HepG2 (cell line): ENCODE results near the gene BTG3. TPM values are rescaled to one million over a fixed set of nuclear protein-coding genes. Genes with fewer than 3 reads are reported as not detected.

Experiments used
- ATAC-seq: fragments of 200-7000 bp; cut with Tn5 transposase; 3 replicates; pipeline ENCODE4 v1.9.1; 2020; ENCODE audit warnings: mild to moderate bottlenecking, moderate library complexity
- BruUV-seq: library from RNA; stranded (reverse); fragments of 400-500 nt; replicated peaks from 2 replicates; lab custom pipeline; 2021; lab: Mats Ljungman, UMichigan
- CTCF ChIA-PET: fragments of 300-600 bp; formaldehyde crosslinking; extraction: SDS; loops from one replicate; lab custom pipeline; 2021; ENCODE audit warnings: low total read pairs, inconsistent platforms, low intra/inter-chr PET ratio; lab: Yijun Ruan, JAX
- POLR2A ChIA-PET: fragments of 350-600 bp; sonication (Branson Sonifier 250); formaldehyde crosslinking; loops from one replicate; lab custom pipeline; 2020; ENCODE audit warnings: antibody characterized with exemption, inconsistent platforms; lab: Yijun Ruan, JAX
- DNase-seq: peaks from one replicate; pipeline ENCODE4 v3.0.0-alpha.2; 2015; ENCODE audit warnings: low spot score
- FAIRE-seq: peaks from 3 replicates; lab custom pipeline; 2011; peaks lifted over from hg19 to GRCh38; lab: Jason Lieb, UNC
- H2AFZ ChIP-seq: one replicate; pipeline ENCODE4 v1.6.1; 2011; ENCODE audit warnings: low read length, inconsistent platforms
- H3K27ac ChIP-seq: fragments of 300-600 bp; 3 replicates; pipeline ENCODE4 v1.8.0; 2011; ENCODE audit warnings: mixed run types, mild to moderate bottlenecking, mixed read lengths, low read length, inconsistent platforms; ENCODE audit not compliant: insufficient read depth; ENCODE audit errors: extremely low read length
- H3K27me3 ChIP-seq, 2 experiments: fragments of 200-600 bp in 1 of 2; 2 replicates in 1 of 2; 3 replicates in 1 of 2; pipeline versions ENCODE4 v1.6.0 to v1.8.0; 2011; ENCODE audit warnings: low read length in 2 of 2, mild to moderate bottlenecking in 2 of 2, moderate library complexity in 2 of 2, inconsistent platforms in 1 of 2; ENCODE audit not compliant: insufficient read depth in 2 of 2, control insufficient read depth in 1 of 2
- H3K36me3 ChIP-seq, 2 experiments: fragments of 200-600 bp in 1 of 2; replicated peaks in 1 of 2; 2 replicates in 1 of 2; 3 replicates in 1 of 2; pipeline versions ENCODE4 v1.5.1 to v1.8.0; 2011; ENCODE audit warnings: low read length in 2 of 2, inconsistent platforms in 1 of 2; ENCODE audit not compliant: insufficient read depth in 2 of 2, control insufficient read depth in 1 of 2
- H3K4me1 ChIP-seq: 2 replicates; pipeline ENCODE4 v1.5.1; 2012; ENCODE audit warnings: low read length, inconsistent platforms; ENCODE audit not compliant: insufficient read depth
- H3K4me2 ChIP-seq: 2 replicates; pipeline ENCODE4 v1.6.0; 2011; ENCODE audit warnings: low read depth, low read length, inconsistent platforms
- H3K4me3 ChIP-seq, 3 experiments: fragments of 200-600 bp in 1 of 3; sonication (generic), shearing (Covaris generic) in 1 of 3; replicated peaks in 1 of 3; 2 replicates each; pipeline ENCODE4 v1.5.1; 2011 to 2016; ENCODE audit warnings: low read length in 3 of 3, inconsistent platforms in 2 of 3, low read depth in 2 of 3, mild to moderate bottlenecking in 2 of 3, control low read depth in 1 of 3, mixed read lengths in 1 of 3; ENCODE audit not compliant: insufficient read depth in 1 of 3
- H3K79me2 ChIP-seq: one replicate; pipeline ENCODE4 v1.6.1; 2011; ENCODE audit warnings: low read length, inconsistent platforms; ENCODE audit not compliant: insufficient read depth
- H3K9ac ChIP-seq: 2 replicates; pipeline ENCODE4 v1.6.0; 2011; ENCODE audit warnings: mild to moderate bottlenecking, low read depth, low read length, inconsistent platforms; ENCODE audit not compliant: insufficient read depth
- H3K9me3 ChIP-seq: 2 replicates; pipeline ENCODE4 v1.5.1; 2012; ENCODE audit warnings: mild to moderate bottlenecking, low read length
- H4K20me1 ChIP-seq: 2 replicates; pipeline ENCODE4 v1.6.0; 2011; ENCODE audit warnings: inconsistent platforms, mild to moderate bottlenecking, low read length, moderate library complexity; ENCODE audit not compliant: insufficient read depth
- CREM ChIP-seq, 2 experiments: sonication (generic) in 1 of 2; formaldehyde crosslinking in 1 of 2; IDR thresholded peaks; 2 replicates each; pipeline versions ENCODE4 v1.4.0 to v1.6.1; 2016 to 2020; ENCODE audit warnings: antibody characterized with exemption in 1 of 2, mild to moderate bottlenecking in 1 of 2, missing genetic modification reagents in 1 of 2
- FUBP1 ChIP-seq: sonication (generic); formaldehyde crosslinking; IDR thresholded peaks from 2 replicates; pipeline ENCODE4 v1.5.1; 2020; ENCODE audit warnings: missing genetic modification reagents, mild to moderate bottlenecking, borderline replicate concordance
- HES4 ChIP-seq: sonication (generic); formaldehyde crosslinking; IDR thresholded peaks from 2 replicates; pipeline ENCODE4 v1.9.0; 2021; ENCODE audit warnings: mild to moderate bottlenecking, missing genetic modification reagents, borderline replicate concordance
- HMGA1 ChIP-seq: sonication (generic); formaldehyde crosslinking; conservative IDR thresholded peaks from 2 replicates; pipeline ENCODE4 v1.4.0; 2020; ENCODE audit warnings: missing genetic modification reagents
- MAF1 ChIP-seq: sonication (generic); formaldehyde crosslinking; IDR thresholded peaks from 2 replicates; pipeline ENCODE4 v1.5.0; 2020; ENCODE audit warnings: missing genetic modification reagents, borderline replicate concordance
- MAFF ChIP-seq: IDR thresholded peaks from 2 replicates; pipeline ENCODE4 v1.6.1; 2011; ENCODE audit warnings: low read depth, low read length, improper control_type of control experiment
- MAFK ChIP-seq, 2 experiments: IDR thresholded peaks in 1 of 2; conservative IDR thresholded peaks in 1 of 2; 2 replicates each; pipeline ENCODE4 v1.6.1; 2011; ENCODE audit warnings: improper control_type of control experiment in 2 of 2, low read length in 2 of 2
- SMC3 ChIP-seq: IDR thresholded peaks from 2 replicates; pipeline ENCODE4 v1.6.1; 2011; ENCODE audit warnings: low read length, improper control_type of control experiment
- SMYD3 ChIP-seq: sonication (generic); formaldehyde crosslinking; IDR thresholded peaks from 2 replicates; pipeline ENCODE4 v1.8.1; 2023; ENCODE audit warnings: mild to moderate bottlenecking, missing genetic modification reagents
- ZNF17 ChIP-seq: sonication (generic); formaldehyde crosslinking; IDR thresholded peaks from 2 replicates; pipeline ENCODE4 v1.5.0; 2020; ENCODE audit warnings: mild to moderate bottlenecking, missing genetic modification reagents
- ZNF34 ChIP-seq: sonication (generic); formaldehyde crosslinking; IDR thresholded peaks from 2 replicates; pipeline ENCODE4 v1.4.0; 2020; ENCODE audit warnings: mild to moderate bottlenecking, missing genetic modification reagents, borderline replicate concordance
- ZNF468 ChIP-seq: sonication (generic); formaldehyde crosslinking; IDR thresholded peaks from 2 replicates; pipeline ENCODE4 v1.8.0; 2022; ENCODE audit warnings: mild to moderate bottlenecking, moderate library complexity, missing genetic modification reagents
- ZNF569 ChIP-seq: sonication (generic); formaldehyde crosslinking; IDR thresholded peaks from 2 replicates; pipeline ENCODE4 v1.5.0; 2020; ENCODE audit warnings: mild to moderate bottlenecking, missing genetic modification reagents, moderate library complexity, borderline replicate concordance
- WGBS: methylation state at CpG from one replicate; pipeline ENCODE4 v1.1.6; 2017; ENCODE audit warnings: low lambda C conversion rate; 5-methylcytosine and 5-hydroxymethylcytosine counted together
- in situ Hi-C: cut with HindIII; loops from 2 replicates; pipeline ENCODE4 v1.10.0; 2017; ENCODE audit warnings: low pct_unique_long_range_greater_than_20kb; ENCODE audit not compliant: extremely low pct_ligation_motif_present
- intact Hi-C: fragments of 100-400 bp; cut with micrococcal nuclease; formaldehyde crosslinking; loops from one replicate; pipeline ENCODE4 v1.10.0; 2022; ENCODE audit not compliant: unreplicated experiment
- polyA plus RNA-seq, 8 experiments: library from polyadenylated mRNA; depleted of rRNA in 3 of 8; stranded (reverse) in 7 of 8; unstranded in 1 of 8; fragments of >200 nt; fragmentation: Illumina TruSeq in 4 of 8; extraction: Trizol in 4 of 8; gene quantifications; 2 replicates each; pipeline versions ENCODE4 v1.2.1 to v1.2.3, GENCODE V29; 2011 to 2016; ENCODE audit warnings: low read depth in 4 of 8, missing spikeins in 1 of 8, mixed read lengths in 1 of 8; ENCODE audit not compliant: insufficient read depth in 1 of 8
- total RNA-seq, 5 experiments: library from RNA; depleted of rRNA; stranded (reverse); fragments of >200 nt; fragmentation: Illumina TruSeq; extraction: Trizol; gene quantifications; 2 replicates each; pipeline ENCODE4 v1.2.3, GENCODE V29; 2016; ENCODE audit warnings: low read depth in 1 of 5
- TF ChIP-seq, protein P1 (sequence below): sonication (generic); formaldehyde crosslinking; IDR thresholded peaks from 2 replicates; pipeline ENCODE4 v1.5.0; 2020; ENCODE audit warnings: missing genetic modification reagents

The BTG3 gene
- total and polyA plus RNA-seq, 2 of the 13 experiments (the other 11 are each of a cell fraction or from before 2014, with no cell fraction given) = 13.9 to 27.4 TPM

DNA sequence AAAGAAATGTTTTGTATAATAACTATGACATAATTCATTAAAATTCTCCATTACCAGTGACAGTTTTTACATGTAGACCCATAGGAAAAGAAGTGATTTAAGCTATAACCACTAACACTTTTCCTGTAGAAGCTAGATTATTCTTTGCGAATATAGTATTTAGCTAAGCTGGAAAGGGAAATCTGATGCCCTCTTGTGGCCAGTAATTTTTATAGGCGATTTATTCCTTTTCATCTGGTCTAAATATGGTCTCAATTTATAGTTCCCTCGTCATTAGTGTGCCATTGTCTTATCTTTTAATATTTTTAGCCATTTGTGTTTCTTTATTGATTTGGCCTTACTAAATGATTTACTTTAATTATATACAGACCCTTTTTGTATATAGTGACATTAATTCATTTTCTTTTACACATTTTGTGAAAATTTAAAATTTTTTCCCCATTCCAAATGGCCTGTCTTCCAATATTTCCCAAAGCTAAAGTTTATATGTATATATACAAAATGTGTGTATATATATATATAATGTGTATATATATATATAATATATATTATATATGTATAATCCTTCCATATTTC is 26.7 kb downstream of the BTG3 start (continued):
- no peak for TF ChIP-seq FUBP1 (CRISPR knock-in tag)
- TF ChIP-seq MAF1 = no peak
- TF ChIP-seq HMGA1 (CRISPR knock-in tag) = no peak
- no peak for TF ChIP-seq ZNF34 (CRISPR knock-in tag)
- peak; percentile 50; the same call in 1 of the 2 replicates for TF ChIP-seq SMC3
- no peak for TF ChIP-seq CREM (IDR thresholded peaks at IDR 0.05)
- no peak for TF ChIP-seq CREM (CRISPR knock-in tag; IDR thresholded peaks at IDR 0.05)
- TF ChIP-seq ZNF569 (CRISPR knock-in tag) = no peak
- no peak for TF ChIP-seq ZNF17 (CRISPR knock-in tag)
- TF ChIP-seq SMYD3 (CRISPR knock-in tag) = no peak

GRCh38 chr21:17583898-17584297 is 28.8 kb downstream of the BTG3 start:
- CTCF ChIA-PET = no interaction called here
- no peaks in the 10 kb centered on the region for H3K9me3 ChIP-seq
- 96% methylated on average over 3 of the region's 3 CpGs for WGBS
- TF ChIP-seq MAFF (0 out of 2 replicates have a peak, but pooled peaks have one; percentile 3), MAFK (conservative IDR thresholded peaks at IDR 0.05 in 1 of 2, IDR thresholded peaks at IDR 0.05 in 1 of 2; ENCODE audit: low read length in 2 of 2) (peak; percentile 5 to 54; a peak in 1 of 4 replicates), HES4 (CRISPR knock-in tag) (no peak), ZNF468 (CRISPR knock-in tag) (no peak)
- TF ChIP-seq, protein P1, sequence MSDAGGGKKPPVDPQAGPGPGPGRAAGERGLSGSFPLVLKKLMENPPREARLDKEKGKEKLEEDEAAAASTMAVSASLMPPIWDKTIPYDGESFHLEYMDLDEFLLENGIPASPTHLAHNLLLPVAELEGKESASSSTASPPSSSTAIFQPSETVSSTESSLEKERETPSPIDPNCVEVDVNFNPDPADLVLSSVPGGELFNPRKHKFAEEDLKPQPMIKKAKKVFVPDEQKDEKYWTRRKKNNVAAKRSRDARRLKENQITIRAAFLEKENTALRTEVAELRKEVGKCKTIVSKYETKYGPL = no peak
- peaks cover 0 to 7% of the 10 kb centered on the region in 2 experiments; a peak in 3 of 5 replicates for H3K36me3 ChIP-seq
- 0 out of 2 replicates have a peak, but pooled peaks cover 2% of the 10 kb centered on the region for H4K20me1 ChIP-seq
- H3K9ac ChIP-seq = no peak overlapping the region
- no peak for ATAC-seq
- peaks cover 5% of the 10 kb centered on the region; the same call in 1 of the 2 replicates for H3K4me1 ChIP-seq
- DNase-seq = no peak
- H3K27ac ChIP-seq = no peak overlapping the region
- POLR2A ChIA-PET = no interaction called here
- no peak overlapping the region for H3K4me3 ChIP-seq
- intact Hi-C loops (no loop called here), in situ Hi-C loops (loop anchor here (10.0 kb wide), 1 partner anchor 199 kb away; no protein-coding TSS in a partner anchor)
- H3K4me2 ChIP-seq = no peak overlapping the region
- H3K27me3 ChIP-seq = no peaks in the 10 kb centered on the region
- no peak for FAIRE-seq
- peaks cover 4% of the 10 kb centered on the region for H3K79me2 ChIP-seq
- no TSS peak for BruUV-seq
- H2AFZ ChIP-seq = no peak overlapping the region
